ENCODE results near the gene GPR161.

The GPR161 gene

GRCh38 chr1:168146626-168147025 is 9.9 kb upstream of the GPR161 start:
- DNase-seq: no peak

DNA sequence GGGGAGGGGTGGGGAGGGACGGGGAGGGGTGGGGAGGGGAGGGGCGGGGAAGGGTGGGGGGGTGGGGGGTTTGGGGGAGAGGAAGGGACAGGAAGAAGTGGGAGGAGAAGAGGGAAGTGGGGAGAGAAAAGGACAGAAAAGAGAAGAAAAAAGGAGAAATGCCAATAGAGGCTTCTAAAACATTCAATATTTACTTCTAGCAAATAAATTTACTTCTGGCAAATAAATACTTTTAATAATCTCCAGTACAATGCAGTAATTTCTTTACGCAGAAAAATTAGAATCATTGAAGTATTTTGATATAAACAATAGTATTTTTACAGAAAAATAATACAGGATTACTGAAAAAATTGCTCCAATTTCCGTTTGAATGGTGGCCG is 9.4 kb upstream of the GPR161 start:
- DNase-seq: no peak

GRCh38 chr1:168145184-168146159 is 8.7 kb upstream of the GPR161 start:
- DNase-seq: peak; percentile 92 to 93

DNA sequence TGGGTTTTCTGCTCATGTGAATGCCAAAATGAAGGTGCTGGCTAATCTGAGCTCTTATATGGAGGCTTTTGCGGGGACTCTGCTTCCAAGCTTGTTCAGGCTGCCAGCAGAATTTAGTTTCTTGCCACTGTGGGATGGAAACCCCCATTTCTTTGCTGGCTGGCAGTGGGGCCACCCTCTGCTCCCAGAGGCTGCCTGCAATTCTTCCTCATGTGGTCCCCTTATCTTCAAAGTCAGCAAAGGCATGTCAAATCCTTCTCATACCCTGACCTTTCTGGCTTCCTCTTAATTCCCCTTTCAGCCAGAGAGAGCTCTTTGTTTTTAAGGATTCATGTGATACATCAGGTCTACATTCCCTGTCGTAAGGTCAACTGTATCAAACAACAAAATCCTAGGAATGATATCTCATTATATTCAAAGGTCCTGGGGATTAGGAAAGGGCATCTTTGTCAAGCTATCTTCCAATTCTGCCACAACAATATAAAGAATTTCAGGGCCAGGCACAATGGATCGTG is 5.2 kb upstream of the GPR161 start:
- DNase-seq: no peak

- no peak for DNase-seq
Measured at GRCh38 chr1:168139070-168139469, 2.3 kb upstream of the GPR161 start.

- no peak for DNase-seq
Measured at GRCh38 chr1:168138134-168138533, 1.4 kb upstream of the GPR161 start.

DNA sequence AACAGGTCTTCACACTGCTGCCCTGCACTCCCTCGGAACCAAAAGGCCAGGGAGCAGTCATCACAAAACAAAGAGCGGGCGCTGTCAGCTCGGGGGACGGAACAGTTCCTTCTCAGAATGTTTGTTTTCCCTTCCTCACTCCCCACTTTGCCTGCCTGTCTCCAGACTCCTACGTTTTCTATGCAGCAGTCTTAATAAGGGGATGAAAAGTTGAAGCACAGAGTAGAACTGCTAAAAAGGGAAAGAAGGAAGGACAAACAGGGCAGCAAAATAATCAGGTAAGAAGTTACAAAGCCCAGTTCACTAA is 738 bp upstream of the GPR161 start:
- no peak for DNase-seq

DNA sequence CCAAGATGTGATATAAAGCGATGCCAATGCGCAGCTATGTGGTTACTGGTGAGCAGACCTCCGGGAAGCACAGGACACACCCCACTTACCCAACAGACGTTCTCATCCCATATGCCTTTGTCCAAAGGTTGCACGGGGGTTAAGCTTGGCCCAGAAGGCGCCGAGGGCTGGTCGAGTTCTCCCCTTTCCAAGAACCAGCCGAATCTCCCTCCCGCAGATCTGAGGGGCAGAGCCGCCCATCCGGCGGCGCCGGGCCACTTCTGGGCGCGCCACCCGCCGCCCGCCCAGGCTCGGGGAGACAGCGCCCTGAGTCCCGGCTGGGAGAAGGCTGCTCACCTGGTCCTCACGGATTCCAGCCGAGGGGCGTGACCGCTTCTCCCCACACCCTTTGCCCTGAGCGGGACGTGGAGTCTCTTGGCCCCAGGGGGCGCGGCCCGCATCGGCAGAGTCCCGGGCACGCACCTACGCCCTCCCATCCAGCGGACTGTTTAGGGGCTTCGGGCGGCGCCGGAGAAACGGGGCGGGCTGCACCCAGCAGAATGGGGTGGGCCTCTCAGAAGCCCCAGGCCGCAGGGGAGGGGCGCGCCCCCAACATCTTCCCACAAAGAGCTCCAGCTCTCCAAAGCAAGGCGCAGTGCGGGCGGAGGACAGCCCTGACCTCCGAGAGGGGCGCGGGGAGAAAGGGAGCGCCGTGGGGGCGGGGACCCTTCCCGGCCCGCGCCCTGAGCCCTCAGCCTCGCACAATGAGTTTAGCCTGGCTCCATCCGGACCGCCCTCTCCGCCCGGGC is 615 bp downstream of the GPR161 start:
- DNase-seq: peak in 1 of 2 donors; percentile 23

- no peak for DNase-seq
Measured at GRCh38 chr1:168135116-168135920, 1.4 kb downstream of the GPR161 start.

- no peak for DNase-seq
Measured at GRCh38 chr1:168134642-168135041, 2.1 kb downstream of the GPR161 start.

- DNase-seq: no peak
Measured at GRCh38 chr1:168134132-168134531, 2.6 kb downstream of the GPR161 start.

GRCh38 chr1:168129933-168130332 is 6.8 kb downstream of the GPR161 start:
- DNase-seq: no peak

DNA sequence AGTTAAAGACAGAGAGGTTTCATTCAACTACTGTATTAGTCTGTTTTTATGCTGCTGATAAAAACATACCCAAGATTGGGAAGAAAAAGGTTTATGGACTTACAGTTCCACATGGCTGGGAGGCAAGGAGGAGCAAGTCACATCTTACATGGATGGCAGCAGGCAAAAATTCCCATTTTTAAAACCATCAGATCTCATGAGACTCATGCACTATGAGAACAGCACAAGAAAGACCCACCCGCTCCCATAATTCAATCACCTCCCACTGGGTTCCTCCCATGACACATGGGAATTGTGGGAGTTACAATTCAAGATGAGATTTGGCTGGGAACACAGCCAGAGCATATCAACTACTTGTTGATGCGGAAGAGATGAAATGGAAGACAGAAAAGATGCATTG is 9.2 kb downstream of the GPR161 start:
- no peak for DNase-seq

- DNase-seq: no peak
Measured at GRCh38 chr1:168125051-168125450, 11.7 kb downstream of the GPR161 start.

DNA sequence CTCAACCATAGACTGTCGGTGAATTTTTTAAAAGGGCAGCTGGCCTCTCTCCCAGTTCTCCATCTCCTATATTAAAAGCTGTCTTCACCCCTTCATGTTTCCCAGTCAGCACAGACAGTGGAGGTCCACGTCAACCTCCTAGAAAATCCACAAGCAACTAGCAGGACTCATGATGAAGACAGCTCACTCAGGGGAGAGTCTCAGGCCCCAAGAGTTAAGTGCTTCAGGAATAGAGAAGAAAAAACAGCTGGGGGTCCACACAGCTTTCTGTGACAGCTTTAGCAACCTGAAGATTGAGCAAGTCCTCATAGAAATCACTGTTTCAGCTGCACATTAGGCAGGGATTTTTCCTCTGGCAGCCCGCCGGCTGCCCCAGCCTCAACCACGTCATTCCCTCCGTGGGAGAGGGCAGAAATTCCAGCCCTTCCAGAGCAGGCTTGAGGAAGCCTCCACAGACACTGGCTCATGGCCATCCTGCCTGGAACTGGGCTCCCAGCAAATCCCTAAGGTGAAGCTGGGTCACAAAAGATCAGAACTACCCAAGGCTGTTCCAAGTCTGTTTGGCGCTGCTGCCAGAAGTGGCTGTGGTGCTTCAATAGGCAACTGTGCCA is 15.2 kb downstream of the GPR161 start:
- DNase-seq: no peak

- no peak for DNase-seq
Measured at GRCh38 chr1:168119750-168120149, 17.0 kb downstream of the GPR161 start.

DNA sequence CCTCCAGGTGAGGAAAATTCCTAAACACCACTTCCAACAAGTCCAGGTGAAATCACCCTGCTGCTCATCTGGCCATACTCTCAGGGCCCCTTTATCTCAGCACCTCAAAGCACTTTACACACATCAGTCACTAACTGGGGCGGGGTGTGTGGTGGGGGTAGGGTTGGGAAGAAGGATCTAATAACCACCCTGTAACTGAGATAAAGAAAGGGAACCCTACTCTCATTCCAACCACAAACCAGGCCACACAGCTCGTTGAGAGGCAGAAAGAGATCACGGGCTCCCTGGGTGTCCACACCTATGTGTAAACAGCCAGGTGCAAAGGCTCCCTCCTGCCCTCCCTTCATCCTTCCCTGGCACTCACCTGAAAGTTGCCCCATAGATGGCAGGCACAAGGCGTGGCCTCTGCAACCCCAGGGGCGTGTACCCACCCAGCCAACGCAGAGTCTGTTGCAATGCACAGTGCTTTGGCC is 20.4 kb downstream of the GPR161 start:
- DNase-seq: no peak

DNA sequence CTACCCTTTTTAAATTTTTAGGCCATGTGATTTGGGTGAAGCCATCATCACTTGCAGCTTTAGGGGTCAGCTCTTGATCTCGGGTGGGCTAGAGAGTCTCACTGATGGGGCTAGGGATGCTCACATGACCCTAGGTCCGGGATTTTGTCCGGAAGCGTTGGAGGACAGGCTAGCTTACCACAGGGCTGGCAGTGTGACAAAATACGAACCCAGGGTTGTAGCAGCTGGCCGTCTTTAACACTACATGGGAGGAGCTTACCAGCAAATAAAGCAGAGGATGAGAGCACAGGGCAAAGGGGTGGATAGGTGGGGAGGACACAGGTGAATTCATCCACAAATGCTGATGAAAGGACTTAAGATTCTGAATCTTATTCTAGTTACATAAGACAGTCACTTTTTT is 21.9 kb downstream of the GPR161 start:
- no peak for DNase-seq

GRCh38 chr1:168112673-168113305 is 23.9 kb downstream of the GPR161 start:
- peak; percentile 49 to 77 for DNase-seq

DNA sequence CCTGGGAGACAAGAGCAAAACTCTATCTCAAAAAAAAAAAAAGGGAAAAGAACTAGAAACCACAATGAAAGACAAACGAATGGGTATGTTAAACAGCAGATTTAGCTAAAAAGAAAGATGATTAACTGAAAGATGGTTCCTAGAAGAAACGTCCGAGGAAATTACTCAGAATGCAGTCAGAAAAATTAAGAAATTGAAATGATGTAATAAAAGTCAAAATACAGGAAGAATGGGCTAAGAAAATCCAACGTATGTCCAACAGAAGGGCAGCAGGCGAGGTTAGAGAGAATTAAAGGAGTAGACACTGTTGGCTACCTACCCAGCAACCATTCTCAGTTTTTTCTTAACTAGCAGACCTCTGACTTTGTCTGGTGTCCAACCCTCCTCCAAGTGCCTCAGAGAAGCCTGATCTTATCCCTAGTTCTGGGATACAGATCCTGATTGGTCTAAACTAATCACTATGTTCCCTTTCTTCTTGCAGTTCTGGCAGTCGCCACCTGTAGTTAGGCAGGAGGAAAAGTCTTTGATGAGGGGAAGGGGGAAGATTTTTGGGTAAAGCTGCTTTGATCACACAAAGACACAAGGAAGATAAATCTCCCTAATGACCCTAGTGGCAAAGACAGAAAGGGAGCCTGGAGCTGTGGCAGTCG is 25.7 kb downstream of the GPR161 start:
- DNase-seq: no peak

- DNase-seq: no peak
Measured at GRCh38 chr1:168106274-168106673, 30.5 kb downstream of the GPR161 start.
